ENCODE data around the gene NONO. TPM values are rescaled to one million over a fixed set of nuclear protein-coding genes. Genes with fewer than 3 reads are reported as not detected.
"Not testable (repeated sequence)": the region's sequence is repeated elsewhere in the genome, so short reads cannot be mapped to it uniquely, and the experiment has no call there.

Gene NONO
- total and polyA plus RNA-seq, 2 experiments from 2014 or later, result 164 to 298 TPM

GRCh38 chrX:71301195-71301924 lies 17.9 kb downstream of the NONO start, which contains the start of gene ITGB1BP2:
TSS of gene ITGB1BP2 (plus strand) at chrX:71301750. CDS start at chrX:71301807, 57 bp downstream.
- Histone ChIP-seq H3K4me3 (no peak within 1 kb of the TSS), H3K4me1 (ENCODE audit: insufficient read depth) (0 out of 2 replicates have a peak, but pooled peaks cover 5% of the 10 kb centered on the region), H3K9ac (no peak within 1 kb of the TSS), H3K27me3 (replicated peaks; ENCODE audit: insufficient read depth) (no peaks in the 10 kb centered on the region), H4K20me1 (ENCODE audit: insufficient read depth) (no peaks in the 10 kb centered on the region), H3K79me2 (ENCODE audit: insufficient read depth) (no peaks in the 10 kb centered on the region), H2AFZ (no peak within 1 kb of the TSS), H3F3A (ENCODE audit: insufficient read depth) (0 out of 2 replicates have a peak, but pooled peaks cover 7% of the 10 kb centered on the region), H3K27ac (peak within 1 kb of the TSS; percentile 21; the same call in 1 of the 2 replicates), H3K9me2 (ENCODE audit: insufficient read depth) (no peaks in the 10 kb centered on the region), H3K9me3 (ENCODE audit: low read depth) (no peaks in the 10 kb centered on the region), H3K36me3 (ENCODE audit: low read depth) (peaks cover 17% of the 10 kb centered on the region), H3K4me2 (ENCODE audit: unreplicated experiment) (no peak within 1 kb of the TSS)
- peak; percentile 36 for DNase-seq
- 66 to 67% methylated on average over 10 of the region's 10 CpGs for whole genome bisulfite sequencing, 2 experiments (ENCODE audit: low coverage in 1 of 2, low lambda C conversion rate in 2 of 2, missing lambda C conversion rate in 2 of 2)
- in situ Hi-C loops (cut with MboI), result no loop called here
- no peak for TF ChIP-seq EZH2phosphoT487 (IDR thresholded peaks at IDR 0.05; ENCODE audit: insufficient read depth, low read depth)
- TF ChIP-seq EZH2 (IDR thresholded peaks at IDR 0.05; ENCODE audit: insufficient read depth, poor library complexity, severe bottlenecking), result no peak

- Histone ChIP-seq H3K9me3 (ENCODE audit: low read depth) (no peaks in the 10 kb centered on the region), H3K36me3 (ENCODE audit: low read depth) (peaks cover 6% of the 10 kb centered on the region; the same call in 1 of the 2 replicates), H4K20me1 (ENCODE audit: insufficient read depth) (no peaks in the 10 kb centered on the region), H3K4me2 (ENCODE audit: unreplicated experiment) (no peak overlapping the region), H3K27ac (no peak overlapping the region), H3K79me2 (ENCODE audit: insufficient read depth) (no peaks in the 10 kb centered on the region), H3K4me1 (ENCODE audit: insufficient read depth) (0 out of 2 replicates have a peak, but pooled peaks cover 5% of the 10 kb centered on the region), H3K27me3 (replicated peaks; ENCODE audit: insufficient read depth) (no peaks in the 10 kb centered on the region), H3K4me3 (no peak overlapping the region), H3K9me2 (ENCODE audit: insufficient read depth) (no peaks in the 10 kb centered on the region), H3F3A (ENCODE audit: insufficient read depth) (0 out of 2 replicates have a peak, but pooled peaks cover 7% of the 10 kb centered on the region), H2AFZ (no peak overlapping the region), H3K9ac (no peak overlapping the region)
- 39 to 40% methylated on average over 5 of the region's 5 CpGs for WGBS, 2 experiments (ENCODE audit: low coverage in 1 of 2, low lambda C conversion rate in 2 of 2, missing lambda C conversion rate in 2 of 2)
- no peak for DNase-seq
- TF ChIP-seq EZH2 (IDR thresholded peaks at IDR 0.05; ENCODE audit: insufficient read depth, poor library complexity, severe bottlenecking), result no peak
- no peak for TF ChIP-seq EZH2phosphoT487 (IDR thresholded peaks at IDR 0.05; ENCODE audit: insufficient read depth, low read depth)
- in situ Hi-C loops (cut with MboI), result no loop called here
Measured at GRCh38 chrX:71302461-71303213, 19.2 kb downstream of the NONO start.

GRCh38 chrX:71304561-71304960 lies 21.1 kb downstream of the NONO start:
- 56 to 63% methylated on average over 2 of the region's 2 CpGs for WGBS, 2 experiments (ENCODE audit: low coverage in 1 of 2, low lambda C conversion rate in 2 of 2, missing lambda C conversion rate in 2 of 2)
- no peak overlapping the region for H3K4me2 ChIP-seq (ENCODE audit: unreplicated experiment)
- H3K27me3 ChIP-seq (replicated peaks; ENCODE audit: insufficient read depth), result no peaks in the 10 kb centered on the region
- H3K79me2 ChIP-seq (ENCODE audit: insufficient read depth), result no peaks in the 10 kb centered on the region
- H3K4me1 ChIP-seq (ENCODE audit: insufficient read depth), result 0 out of 2 replicates have a peak, but pooled peaks cover 5% of the 10 kb centered on the region
- H4K20me1 ChIP-seq (ENCODE audit: insufficient read depth), result no peaks in the 10 kb centered on the region
- no peak overlapping the region for H3K4me3 ChIP-seq
- H2AFZ ChIP-seq, result no peak overlapping the region
- H3K36me3 ChIP-seq (ENCODE audit: low read depth), result no peaks in the 10 kb centered on the region; the same call in 1 of the 2 replicates
- no peak overlapping the region for H3K9ac ChIP-seq
- DNase-seq, result no peak
- no peak for TF ChIP-seq EZH2 (IDR thresholded peaks at IDR 0.05; ENCODE audit: insufficient read depth, poor library complexity, severe bottlenecking)
- TF ChIP-seq EZH2phosphoT487 (IDR thresholded peaks at IDR 0.05; ENCODE audit: insufficient read depth, low read depth), result no peak
- no peaks in the 10 kb centered on the region for H3K9me3 ChIP-seq (ENCODE audit: low read depth)
- H3K9me2 ChIP-seq (ENCODE audit: insufficient read depth), result no peaks in the 10 kb centered on the region
- H3F3A ChIP-seq (ENCODE audit: insufficient read depth), result 0 out of 2 replicates have a peak, but pooled peaks cover 7% of the 10 kb centered on the region
- in situ Hi-C loops (cut with MboI), result no loop called here
- H3K27ac ChIP-seq, result no peak overlapping the region

GRCh38 chrX:71315917-71316316 lies 32.5 kb downstream of the NONO start:
- Histone ChIP-seq H3K36me3 (ENCODE audit: low read depth) (no peaks in the 10 kb centered on the region), H3K9me3 (ENCODE audit: low read depth) (no peaks in the 10 kb centered on the region), H3K9ac (no peak overlapping the region), H3F3A (ENCODE audit: insufficient read depth) (peaks cover 18% of the 10 kb centered on the region; the same call in 1 of the 2 replicates), H3K27ac (peak overlapping the region; percentile 64), H3K79me2 (ENCODE audit: insufficient read depth) (no peaks in the 10 kb centered on the region), H3K4me3 (no peak overlapping the region), H3K9me2 (ENCODE audit: insufficient read depth) (no peaks in the 10 kb centered on the region), H4K20me1 (ENCODE audit: insufficient read depth) (no peaks in the 10 kb centered on the region), H2AFZ (no peak overlapping the region), H3K27me3 (replicated peaks; ENCODE audit: insufficient read depth) (no peaks in the 10 kb centered on the region), H3K4me1 (ENCODE audit: insufficient read depth) (peaks cover 13% of the 10 kb centered on the region), H3K4me2 (ENCODE audit: unreplicated experiment) (no peak overlapping the region)
- 83 to 85% methylated on average over 7 of the region's 7 CpGs for WGBS, 2 experiments (ENCODE audit: low coverage in 1 of 2, low lambda C conversion rate in 2 of 2, missing lambda C conversion rate in 2 of 2)
- peak; percentile 71 for DNase-seq
- TF ChIP-seq EZH2 (IDR thresholded peaks at IDR 0.05; ENCODE audit: insufficient read depth, poor library complexity, severe bottlenecking) (no peak), EZH2phosphoT487 (IDR thresholded peaks at IDR 0.05; ENCODE audit: insufficient read depth, low read depth) (no peak)
- in situ Hi-C loops (cut with MboI), result no loop called here

- peaks cover 13% of the 10 kb centered on the region for H3K4me1 ChIP-seq (ENCODE audit: insufficient read depth)
- H3K9ac ChIP-seq; H3K27me3 ChIP-seq (replicated peaks; ENCODE audit: insufficient read depth); H3K9me3 ChIP-seq (ENCODE audit: low read depth); H3K4me2 ChIP-seq (ENCODE audit: unreplicated experiment); DNase-seq; H3K36me3 ChIP-seq (ENCODE audit: low read depth); H2AFZ ChIP-seq; H3K79me2 ChIP-seq (ENCODE audit: insufficient read depth); H3K9me2 ChIP-seq (ENCODE audit: insufficient read depth); H3K4me3 ChIP-seq; H4K20me1 ChIP-seq (ENCODE audit: insufficient read depth); in situ Hi-C loops (cut with MboI): not testable (repeated sequence)
- H3K27ac ChIP-seq, result peak overlapping the region; percentile 56; the same call in 1 of the 2 replicates
- peaks cover 18% of the 10 kb centered on the region; the same call in 1 of the 2 replicates for H3F3A ChIP-seq (ENCODE audit: insufficient read depth)
- WGBS, 2 experiments (ENCODE audit: low coverage in 1 of 2, low lambda C conversion rate in 2 of 2, missing lambda C conversion rate in 2 of 2), result no CpG with 5 or more reads among the region's 1 CpG
Measured at GRCh38 chrX:71316959-71317358, 33.5 kb downstream of the NONO start.
